ENCODE data around the gene RARB.

The RARB gene

DNA sequence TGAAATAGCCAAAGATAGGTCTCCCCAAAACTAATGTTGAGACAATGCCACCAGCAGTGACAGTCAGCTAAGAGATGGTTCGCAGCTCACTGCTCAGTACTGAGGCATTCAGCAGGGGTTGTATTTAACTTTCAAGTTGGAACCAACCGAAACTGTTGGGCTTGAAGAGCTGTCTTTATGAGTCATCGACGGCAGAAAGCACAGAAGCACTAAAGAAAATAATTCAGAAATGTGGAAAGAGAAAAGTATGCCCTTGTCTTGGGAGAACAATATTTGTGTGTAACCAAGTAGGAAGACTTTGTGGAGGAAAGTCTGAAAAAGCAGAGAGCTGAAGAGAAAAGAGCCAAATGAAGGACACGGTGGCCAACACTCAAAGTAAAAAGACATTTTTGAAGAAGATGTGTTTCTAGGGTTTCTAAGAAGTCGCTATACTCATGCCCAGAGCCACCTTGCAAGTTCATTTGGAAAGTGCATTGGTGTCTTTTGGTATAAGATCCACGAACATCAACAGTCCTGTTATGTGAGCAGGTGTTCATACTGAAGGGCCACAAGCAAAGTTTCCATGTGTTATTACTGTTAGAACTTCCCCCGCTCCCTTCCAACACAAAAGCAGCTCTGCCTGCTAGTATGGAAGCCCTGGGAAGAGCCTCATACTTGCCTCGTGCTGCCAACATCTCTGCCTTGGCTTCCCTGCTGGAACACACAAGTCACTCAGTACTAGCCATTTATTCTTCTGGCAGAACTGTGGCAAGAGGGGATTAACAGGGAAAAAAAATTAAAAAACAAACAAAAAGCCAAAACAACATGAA lies 4.1 kb upstream of the RARB start:
- DNase-seq, result peak; percentile 7

DNA sequence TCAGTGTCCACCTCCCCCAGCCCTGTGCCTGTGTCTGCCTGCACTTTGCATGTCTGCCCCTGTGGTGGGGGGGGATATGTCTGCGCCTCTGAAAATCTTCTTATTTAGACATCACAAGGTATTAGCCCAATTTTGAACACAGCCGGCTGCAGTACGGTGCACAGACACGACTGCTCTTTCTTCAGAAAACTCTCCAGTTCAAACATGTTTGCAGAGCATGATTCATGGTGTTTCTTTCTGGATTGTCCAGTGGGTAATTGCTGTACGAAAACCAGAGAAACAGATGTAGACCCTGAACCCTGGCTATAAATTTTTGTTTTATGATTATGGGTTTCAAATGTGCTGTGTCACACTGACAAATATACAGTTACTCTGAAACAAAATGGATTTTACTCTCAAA lies 3.4 kb upstream of the RARB start:
- DNase-seq, result no peak

DNA sequence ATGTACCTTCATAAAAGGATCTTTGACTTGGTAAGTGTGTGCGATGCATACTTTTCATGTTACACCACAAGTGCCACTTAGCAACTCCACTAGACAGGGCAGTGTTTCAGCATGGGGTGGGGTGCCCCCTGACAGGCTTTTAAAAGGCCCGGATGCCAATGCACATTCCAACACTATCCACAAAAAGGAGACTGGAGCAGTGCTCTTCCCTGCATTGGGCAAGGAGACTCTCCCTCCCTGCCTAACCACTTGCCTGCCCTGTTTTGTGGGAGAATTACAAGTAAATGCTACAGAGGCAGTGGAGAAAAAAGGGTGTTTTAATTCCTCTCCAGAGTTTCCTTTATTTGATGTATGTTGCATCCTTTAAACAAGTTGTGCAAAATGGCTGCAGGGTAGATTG lies 1.7 kb upstream of the RARB start:
- no peak for DNase-seq

DNA sequence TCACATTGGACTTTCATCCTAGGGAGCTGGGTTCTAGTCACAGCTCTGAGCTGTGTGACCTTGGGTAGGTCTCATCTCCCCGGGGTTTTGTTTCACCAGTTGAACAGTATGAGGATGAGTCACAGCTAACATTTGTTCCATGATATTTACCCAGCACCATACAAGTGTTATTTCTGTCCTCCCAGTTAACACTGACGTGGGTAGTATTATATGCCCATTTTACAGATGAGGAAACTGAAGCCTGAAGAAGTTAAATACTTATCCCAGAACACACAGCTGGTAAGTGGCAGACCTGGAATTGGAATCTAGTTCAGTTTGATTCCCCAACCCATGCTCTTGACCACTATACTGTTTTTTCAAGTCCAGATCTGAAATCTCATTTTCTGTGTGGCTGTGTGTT lies 908 bp upstream of the RARB start:
- DNase-seq, result no peak

GRCh38 chr3:25427563-25427941 lies 511 bp upstream of the RARB start:
- DNase-seq, result no peak

GRCh38 chr3:25428789-25429335 lies 799 bp downstream of the RARB start:
- no peak for DNase-seq

DNA sequence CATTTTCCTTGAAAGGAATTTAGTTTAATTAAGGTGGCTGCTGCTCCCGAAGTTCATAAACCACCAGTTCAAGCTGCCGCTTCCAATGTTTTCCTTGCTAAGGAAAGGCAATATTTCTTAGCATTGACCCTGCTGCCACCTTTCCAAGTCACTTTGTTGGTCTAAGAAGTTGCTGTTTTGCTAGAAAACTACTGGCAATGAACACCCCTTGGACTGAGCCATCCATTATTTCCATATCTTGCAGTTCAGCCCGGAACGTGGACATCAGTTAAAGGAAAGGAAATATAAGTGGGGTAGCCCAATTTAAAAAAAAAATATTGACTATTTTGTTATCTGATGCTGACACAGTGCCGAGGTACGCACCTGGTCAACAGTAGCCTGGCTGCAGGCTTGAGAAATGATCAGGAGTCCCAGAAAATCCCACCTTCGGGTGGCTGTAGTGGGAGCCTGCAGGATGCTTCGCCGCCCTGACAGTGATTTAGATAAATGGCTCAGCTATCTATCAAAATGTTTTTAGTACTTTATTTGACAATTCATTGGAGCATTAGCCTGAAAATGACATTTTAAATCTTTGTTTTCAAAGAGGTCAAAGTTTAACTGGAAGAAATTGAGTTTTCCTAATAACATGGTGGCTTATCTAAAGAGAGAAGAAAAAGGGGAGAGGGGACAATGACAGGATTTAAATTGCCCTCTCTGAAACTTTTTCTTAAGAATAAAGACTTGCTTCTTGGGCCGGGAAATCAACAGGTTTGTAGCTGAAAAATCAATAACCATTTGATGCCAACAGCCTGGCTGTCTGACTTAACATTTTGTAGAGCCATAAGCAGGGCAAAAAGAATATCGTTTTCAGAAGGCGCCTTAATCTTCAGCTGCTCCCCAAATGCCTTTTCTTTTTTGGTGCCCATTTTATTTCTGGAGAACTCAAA lies 1.6 kb downstream of the RARB start:
- no peak for DNase-seq

DNA sequence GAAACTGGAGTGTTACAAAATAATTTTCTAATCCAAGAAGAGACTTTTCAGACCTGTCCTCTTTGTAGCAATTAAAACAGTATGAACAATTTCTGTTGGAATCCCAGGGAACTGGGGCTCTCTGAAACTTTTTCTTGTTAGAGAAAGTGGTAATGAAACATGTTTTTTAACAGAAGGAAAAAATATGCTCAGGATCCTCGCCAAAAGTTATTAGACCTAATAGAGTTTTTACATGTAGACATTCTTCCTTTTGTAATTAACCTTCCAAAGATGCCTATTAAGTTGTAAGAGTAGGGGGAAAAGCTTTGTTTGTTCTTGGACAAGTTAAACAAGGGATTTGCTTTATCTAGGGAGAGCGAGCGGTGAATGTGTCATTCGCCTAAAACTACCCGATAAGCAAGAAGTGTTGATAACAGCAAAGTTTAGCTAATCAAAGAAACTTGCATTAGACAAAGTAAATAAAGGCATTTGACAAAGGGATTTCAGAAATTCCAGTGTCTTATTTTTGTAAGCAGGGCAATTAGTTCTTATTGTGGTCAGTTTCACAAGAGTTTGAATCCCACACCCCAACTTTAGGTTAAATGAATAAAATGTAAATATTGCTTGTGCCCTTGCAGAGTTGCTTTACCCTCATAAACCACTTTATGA lies 2.3 kb downstream of the RARB start:
- no peak for DNase-seq

DNA sequence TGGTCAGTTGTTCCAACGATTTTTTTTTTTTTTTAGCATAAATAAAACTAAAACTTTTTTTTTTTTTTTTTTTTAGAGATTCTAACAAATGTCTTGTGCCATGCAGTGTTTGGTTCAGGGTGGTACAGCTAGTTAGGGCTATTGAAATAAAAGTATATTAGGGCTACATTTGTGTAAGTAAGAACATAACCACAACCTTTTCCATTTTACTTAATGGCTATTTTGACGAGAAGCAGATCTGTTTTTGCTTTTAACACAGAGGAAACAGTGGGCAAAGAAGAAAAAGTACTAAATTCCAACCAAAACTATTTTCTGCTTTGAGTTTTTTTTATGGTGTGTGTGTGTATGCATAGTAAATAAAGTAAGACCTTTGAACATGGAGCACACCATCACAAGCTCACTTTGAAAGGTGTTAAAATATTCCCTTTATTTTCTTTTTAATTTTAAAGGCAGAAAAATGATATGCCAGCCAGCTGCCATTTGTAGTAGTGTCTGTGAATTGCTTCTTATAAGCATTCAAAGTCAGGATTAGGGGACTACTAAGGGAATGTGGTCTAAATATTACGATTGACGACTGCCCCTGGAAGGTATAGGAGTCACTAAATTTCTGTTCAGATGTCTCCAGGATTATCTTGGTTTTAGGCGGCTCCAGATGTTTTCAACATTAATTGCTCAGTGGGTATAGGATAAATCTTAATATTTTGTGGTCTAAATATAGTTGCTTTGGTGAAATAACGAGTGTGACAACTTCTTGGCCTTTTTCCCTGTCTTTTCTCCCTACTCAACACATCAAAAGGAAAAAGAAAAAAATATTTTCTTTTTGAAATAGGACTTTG lies 3.1 kb downstream of the RARB start:
- no peak for DNase-seq

DNA sequence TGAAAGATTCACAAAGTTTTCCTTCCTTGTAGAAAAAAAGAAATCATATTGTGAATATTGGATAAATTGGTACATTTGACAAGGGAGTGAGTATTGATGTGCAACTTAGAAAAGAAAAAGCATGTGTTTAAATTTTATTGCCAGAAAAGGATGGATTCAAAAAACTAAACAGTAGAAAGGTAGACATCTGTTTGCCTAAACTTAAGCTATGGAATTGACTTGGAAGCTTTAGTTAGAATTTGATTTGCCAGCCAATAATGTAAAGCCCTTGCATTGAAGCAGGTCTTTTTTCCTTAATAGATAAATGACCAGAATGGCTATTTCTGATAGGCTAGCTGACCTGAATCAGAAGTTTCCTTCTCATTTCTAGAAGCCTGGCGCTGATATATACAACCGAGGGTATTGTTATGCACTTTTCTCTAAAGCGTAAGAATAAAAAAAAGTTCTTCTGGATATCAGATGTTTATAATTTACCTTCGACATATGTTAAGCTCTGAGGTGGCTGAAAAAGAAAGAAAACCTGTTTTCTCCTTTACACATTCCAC lies 4.2 kb downstream of the RARB start:
- no peak for DNase-seq

- no peak for DNase-seq
These were observed 5.0 kb downstream of the RARB start for GRCh38 chr3:25433106-25433505.

GRCh38 chr3:25433868-25434267 lies 5.8 kb downstream of the RARB start:
- no peak for DNase-seq

- no peak for DNase-seq
These were observed 9.9 kb downstream of the RARB start for GRCh38 chr3:25437953-25438352.

DNA sequence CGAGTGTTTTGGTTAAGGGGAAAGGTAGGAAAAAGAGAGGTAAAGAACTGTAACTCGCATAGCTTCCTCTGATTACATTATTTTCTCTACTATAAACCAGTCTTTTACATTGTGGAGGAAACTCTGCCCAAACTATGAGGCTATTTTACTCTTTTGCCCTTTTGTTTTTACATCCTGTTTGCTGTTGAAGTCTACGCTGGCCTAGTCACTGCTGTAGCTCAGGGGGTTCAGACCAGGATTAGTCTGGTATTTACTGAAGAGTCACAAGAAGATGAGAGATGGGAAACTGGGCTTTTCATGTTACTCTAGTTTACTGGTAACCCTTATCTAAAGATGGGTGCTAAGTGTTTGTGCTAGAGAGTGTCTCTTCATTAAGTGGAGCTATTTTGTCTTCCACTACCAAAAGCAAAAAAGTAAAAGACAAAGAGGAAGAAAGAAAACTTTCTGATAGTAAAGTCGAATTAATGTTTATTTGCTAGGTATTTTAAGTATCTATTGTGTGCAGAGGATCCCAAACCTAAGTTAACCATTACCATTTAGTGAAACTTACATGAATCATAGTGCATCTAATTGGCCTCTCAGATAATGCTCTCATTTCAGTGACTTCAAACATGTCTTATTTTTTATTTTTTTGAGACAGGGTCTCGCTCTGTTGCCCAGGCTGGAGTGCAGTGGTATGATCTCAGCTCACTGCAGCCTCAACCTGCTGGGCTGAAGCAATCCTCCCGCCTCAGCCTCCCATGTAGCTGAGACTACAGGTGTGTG lies 10.9 kb downstream of the RARB start:
- DNase-seq, result no peak

GRCh38 chr3:25441234-25441856 lies 13.3 kb downstream of the RARB start:
- peak; percentile 42 for DNase-seq

GRCh38 chr3:25442486-25442885 lies 14.4 kb downstream of the RARB start:
- no peak for DNase-seq

GRCh38 chr3:25444273-25444672 lies 16.2 kb downstream of the RARB start:
- DNase-seq, result no peak

- no peak for DNase-seq
These were observed 17.7 kb downstream of the RARB start for GRCh38 chr3:25445731-25446130.

DNA sequence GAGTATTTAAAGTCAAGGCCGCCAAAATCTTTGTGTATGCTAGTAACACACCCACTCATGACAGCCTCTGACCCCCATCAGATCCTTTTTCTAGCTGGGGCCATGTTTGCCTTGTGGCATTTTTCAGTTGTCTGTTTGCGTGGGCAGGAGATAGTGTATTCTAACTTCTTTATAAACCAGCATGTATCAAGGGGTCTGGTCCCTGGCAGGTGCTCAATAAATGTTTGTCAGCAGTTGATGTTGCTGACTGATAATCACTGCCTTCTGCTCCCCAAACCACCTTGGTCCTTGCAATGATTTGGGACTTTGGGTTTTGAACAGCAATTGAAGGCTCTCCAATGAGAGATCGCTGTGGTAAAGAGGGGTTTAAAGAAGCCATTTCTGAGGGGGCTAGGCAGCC lies 19.2 kb downstream of the RARB start:
- DNase-seq, result no peak

- DNase-seq, result no peak
These were observed 19.9 kb downstream of the RARB start for GRCh38 chr3:25447925-25448324.
